M059J (cell line): ENCODE data around the gene ACOXL. TPM values are rescaled to one million over a fixed set of nuclear protein-coding genes. Genes with fewer than 3 reads are reported as not detected.

ENCODE experiments used
- DNase-seq: peaks from one replicate; pipeline ENCODE4 v3.0.0-alpha.2; 2012; ENCODE audit warnings: low read depth
- total RNA-seq: library from RNA; depleted of rRNA; stranded (reverse); fragments of >200 nt; shearing (Covaris generic); gene quantifications from 2 replicates; pipeline ENCODE4 v1.2.3, GENCODE V29; 2014; rRNA removed

The ACOXL gene
- total RNA-seq, 1 experiment from 2014 or later = not detected

GRCh38 chr2:111161971-111162370, 429.6 kb downstream of the ACOXL start:
- no peak for DNase-seq

GRCh38 chr2:111162718-111163331, 430.5 kb downstream of the ACOXL start:
- no peak for DNase-seq

DNA sequence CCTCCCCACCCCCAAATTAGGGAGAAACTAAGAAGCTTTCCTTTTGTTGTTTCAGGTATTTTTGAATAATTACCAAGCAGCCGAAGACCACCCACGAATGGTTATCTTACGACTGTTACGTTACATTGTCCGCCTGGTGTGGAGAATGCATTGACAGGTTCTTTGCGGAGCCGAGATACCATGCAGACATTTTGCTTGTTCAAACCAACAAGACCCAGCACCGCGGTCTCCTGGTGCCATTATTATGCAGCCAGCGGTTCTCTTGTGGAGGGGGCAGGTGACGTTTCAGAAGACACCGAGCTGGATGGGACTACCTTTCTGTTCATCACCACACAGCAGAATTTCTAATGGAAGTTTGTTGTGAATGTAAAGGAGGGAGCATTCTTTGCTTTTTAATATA, 431.7 kb downstream of the ACOXL start:
- no peak for DNase-seq

DNA sequence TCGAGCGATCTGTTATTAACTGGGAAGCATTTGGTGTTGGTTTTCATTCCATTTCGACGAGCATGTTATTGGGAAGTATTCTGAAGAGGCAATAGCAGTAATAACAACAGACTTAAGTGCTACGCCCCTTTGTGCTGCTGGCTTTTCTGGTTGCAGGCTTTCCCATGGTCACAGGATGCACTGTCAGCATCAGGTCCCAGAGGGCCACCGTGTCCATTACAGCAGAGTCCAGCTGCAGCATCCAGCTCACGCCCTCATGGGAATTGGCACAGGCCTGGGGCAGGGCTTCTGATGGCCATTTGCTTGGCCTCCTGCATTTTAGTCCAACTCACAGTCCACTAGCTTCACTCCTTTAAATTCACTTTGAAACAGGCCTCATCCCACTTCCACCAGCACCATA, 432.7 kb downstream of the ACOXL start:
- DNase-seq = no peak

- DNase-seq = no peak
Observed at GRCh38 chr2:111166115-111166514, 433.7 kb downstream of the ACOXL start.

DNA sequence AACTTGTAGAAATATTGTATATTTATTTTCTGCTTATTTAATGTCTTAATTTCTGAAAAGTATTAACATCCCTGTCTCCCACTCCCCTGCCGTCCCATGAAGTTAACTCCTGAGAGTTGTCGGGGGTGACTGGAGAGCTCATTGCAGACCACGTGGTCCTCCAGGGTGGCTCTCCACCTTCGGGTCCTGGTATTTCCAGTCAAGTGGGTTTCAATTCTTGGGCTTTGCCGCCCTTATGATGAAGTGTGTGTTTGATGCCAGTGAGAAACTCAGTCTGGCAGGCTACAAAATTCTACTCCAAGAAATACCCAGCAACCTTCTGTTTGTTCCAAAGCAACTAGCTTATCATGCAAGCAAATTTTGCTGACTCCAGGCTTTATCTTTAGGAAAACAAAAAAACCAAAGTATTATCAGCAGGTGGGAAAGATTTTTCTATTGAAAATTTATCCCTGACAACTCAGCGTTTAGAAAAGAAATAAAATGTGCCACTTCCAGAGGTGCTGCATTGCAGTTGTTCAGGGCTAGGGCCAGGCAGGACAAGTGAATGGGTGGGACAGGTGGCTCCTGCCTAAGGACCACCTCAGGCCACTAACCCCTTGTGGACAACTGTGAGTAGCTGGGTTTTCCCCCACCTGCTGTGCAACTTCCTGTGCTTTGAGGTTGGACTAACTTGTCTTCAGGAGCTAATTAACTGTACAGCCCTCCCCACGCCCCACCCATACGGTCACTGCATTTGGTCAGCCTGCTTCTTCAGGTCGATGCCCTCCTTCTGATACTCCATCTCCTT, 434.9 kb downstream of the ACOXL start:
- DNase-seq = no peak

DNA sequence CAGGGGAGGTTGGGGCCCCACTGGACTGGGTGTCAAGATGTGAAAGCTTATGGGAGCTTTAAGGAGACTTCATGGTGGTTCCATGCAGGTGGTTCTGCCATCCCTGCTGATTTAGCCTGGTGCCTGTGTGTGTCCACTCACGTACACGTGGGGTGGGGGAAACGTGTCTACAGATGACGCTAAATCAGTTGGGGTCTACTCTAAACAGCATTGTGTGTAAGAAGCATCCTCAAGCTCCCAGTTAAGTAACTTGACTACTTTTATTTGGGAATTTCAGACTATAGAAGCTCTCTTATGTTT, 435.4 kb downstream of the ACOXL start:
- no peak for DNase-seq

Other genes with a start within 250 kb of the ACOXL start
- 10.4 and 13.3 TPM in 2 replicates for gene RGPD6, start 155.4 kb upstream of the ACOXL start, total RNA-seq
- gene BUB1, start 54.5 kb upstream of the ACOXL start, total RNA-seq = 68.2 and 82.4 TPM in 2 replicates